IMR-90 (cell line): ENCODE measurements around the gene PLXNB3.

ENCODE experiments used
- BHLHE40 ChIP-seq: fragments of 150-350 bp; IDR thresholded peaks from 2 replicates; pipeline ENCODE4 v1.6.1; 2016; ENCODE audit warnings: mild to moderate bottlenecking, low read depth, low read length
- CHD1 ChIP-seq: IDR thresholded peaks from 2 replicates; pipeline ENCODE4 v1.6.1; 2012; ENCODE audit warnings: low read depth, low read length, improper control_type of control experiment
- CTCF ChIP-seq: conservative IDR thresholded peaks from 2 replicates; pipeline ENCODE4 v1.5.1; 2012; ENCODE audit warnings: mild to moderate bottlenecking, low read depth, low read length, improper control_type of control experiment
- ELK1 ChIP-seq: fragments of 150-350 bp; IDR thresholded peaks from 2 replicates; pipeline ENCODE4 v1.6.1; 2016; ENCODE audit warnings: low read depth, mild to moderate bottlenecking, low read length, moderate library complexity, borderline replicate concordance
- MAFK ChIP-seq: IDR thresholded peaks from 2 replicates; pipeline ENCODE4 v1.6.1; 2012; ENCODE audit warnings: low read depth, low read length, improper control_type of control experiment
- MAZ ChIP-seq: IDR thresholded peaks from 2 replicates; pipeline ENCODE4 v1.6.1; 2012; ENCODE audit warnings: low read depth, mild to moderate bottlenecking, low read length, improper control_type of control experiment, moderate library complexity, borderline replicate concordance
- POLR2A ChIP-seq: IDR thresholded peaks from 2 replicates; pipeline ENCODE4 v1.6.1; 2012; ENCODE audit warnings: mild to moderate bottlenecking, low read depth, low read length
- RAD21 ChIP-seq: IDR thresholded peaks from 2 replicates; pipeline ENCODE4 v1.6.1; 2012; ENCODE audit warnings: low read length, improper control_type of control experiment
- RCOR1 ChIP-seq: IDR thresholded peaks from 2 replicates; pipeline ENCODE4 v1.6.1; 2012; ENCODE audit warnings: mild to moderate bottlenecking, low read length, improper control_type of control experiment; ENCODE audit not compliant: insufficient replicate concordance
- SMC3 ChIP-seq: fragments of 150-350 bp; IDR thresholded peaks from 2 replicates; pipeline ENCODE4 v1.6.1; 2016; ENCODE audit warnings: low read depth, mild to moderate bottlenecking, antibody characterized with exemption, low read length, moderate library complexity

- TF ChIP-seq CTCF (no peak), CHD1 (no peak), ELK1 (no peak), MAFK (no peak), POLR2A (no peak), BHLHE40 (no peak), RAD21 (no peak), MAZ (no peak), SMC3 (no peak), RCOR1 (no peak)
These were observed 38.8 kb upstream of the PLXNB3 start for GRCh38 chrX:153725039-153725831.
